HepG2 (cell line): ENCODE measurements around the gene FGF18. TPM values are rescaled to one million over a fixed set of nuclear protein-coding genes. Genes with fewer than 3 reads are reported as not detected.

Experiments
- AKAP8 ChIP-seq: sonication (generic); formaldehyde crosslinking; IDR thresholded peaks from 2 replicates; pipeline ENCODE4 v1.5.1; 2020; ENCODE audit warnings: mild to moderate bottlenecking, missing genetic modification reagents
- CHCHD3 ChIP-seq: sonication (generic); formaldehyde crosslinking; IDR thresholded peaks from 2 replicates; pipeline ENCODE4 v1.8.0; 2022; ENCODE audit warnings: mild to moderate bottlenecking, missing genetic modification reagents, moderate library complexity
- CHD2 ChIP-seq: IDR thresholded peaks from 2 replicates; pipeline ENCODE4 v1.6.1; 2011; ENCODE audit warnings: low read depth, low read length, improper control_type of control experiment
- FOSL2 ChIP-seq: sonication (generic); formaldehyde crosslinking; IDR thresholded peaks from 2 replicates; pipeline ENCODE4 v1.4.0; 2020; ENCODE audit warnings: missing genetic modification reagents
- NONO ChIP-seq, 2 experiments: fragments of 450-650 bp in 1 of 2; sonication (generic) in 1 of 2; formaldehyde crosslinking in 1 of 2; IDR thresholded peaks in 1 of 2; conservative IDR thresholded peaks in 1 of 2; 2 replicates each; pipeline versions ENCODE4 v1.6.1 to v1.8.0; 2017 to 2022; ENCODE audit warnings: mild to moderate bottlenecking in 1 of 2, missing genetic modification reagents in 1 of 2, moderate library complexity in 1 of 2
- SP1 ChIP-seq, 2 experiments: fragments of 450-650 bp in 1 of 2; sonication (generic) in 1 of 2; formaldehyde crosslinking in 1 of 2; IDR thresholded peaks; 2 replicates each; pipeline versions ENCODE4 v1.4.0 to v1.6.1; 2016 to 2020; ENCODE audit warnings: missing genetic modification reagents in 1 of 2
- TAF1 ChIP-seq: sonication (generic); formaldehyde crosslinking; IDR thresholded peaks from 2 replicates; pipeline ENCODE4 v1.4.0; 2020; ENCODE audit warnings: missing genetic modification reagents
- TBX2 ChIP-seq: sonication (generic); formaldehyde crosslinking; IDR thresholded peaks from 2 replicates; pipeline ENCODE4 v1.5.0; 2020; ENCODE audit warnings: missing genetic modification reagents, mild to moderate bottlenecking, borderline replicate concordance
- ZKSCAN5 ChIP-seq: sonication (generic); formaldehyde crosslinking; IDR thresholded peaks from 2 replicates; pipeline ENCODE4 v1.5.1; 2020; ENCODE audit warnings: mild to moderate bottlenecking, missing genetic modification reagents
- ZNF354B ChIP-seq: sonication (generic); formaldehyde crosslinking; IDR thresholded peaks from 2 replicates; pipeline ENCODE4 v1.8.0; 2022; ENCODE audit warnings: mild to moderate bottlenecking, missing genetic modification reagents
- ZNF546 ChIP-seq: sonication (generic); formaldehyde crosslinking; conservative IDR thresholded peaks from 2 replicates; pipeline ENCODE4 v1.8.1; 2023; ENCODE audit warnings: mild to moderate bottlenecking, missing genetic modification reagents
- ZNF605 ChIP-seq: sonication (generic); formaldehyde crosslinking; IDR thresholded peaks from 2 replicates; pipeline ENCODE4 v1.8.0; 2022; ENCODE audit warnings: mild to moderate bottlenecking, missing genetic modification reagents
- ZNF776 ChIP-seq: sonication (generic); formaldehyde crosslinking; IDR thresholded peaks from 2 replicates; pipeline ENCODE4 v1.4.0; 2020; ENCODE audit warnings: mild to moderate bottlenecking, missing genetic modification reagents
- ZNF850 ChIP-seq: sonication (generic); formaldehyde crosslinking; conservative IDR thresholded peaks from 2 replicates; pipeline ENCODE4 v1.9.0; 2021; ENCODE audit warnings: mild to moderate bottlenecking, missing genetic modification reagents
- polyA plus RNA-seq, 8 experiments: library from polyadenylated mRNA; depleted of rRNA in 3 of 8; stranded (reverse) in 7 of 8; unstranded in 1 of 8; fragments of >200 nt; fragmentation: Illumina TruSeq in 4 of 8; extraction: Trizol in 4 of 8; gene quantifications; 2 replicates each; pipeline versions ENCODE4 v1.2.1 to v1.2.3, GENCODE V29; 2011 to 2016; ENCODE audit warnings: low read depth in 4 of 8, missing spikeins in 1 of 8, mixed read lengths in 1 of 8; ENCODE audit not compliant: insufficient read depth in 1 of 8
- total RNA-seq, 5 experiments: library from RNA; depleted of rRNA; stranded (reverse); fragments of >200 nt; fragmentation: Illumina TruSeq; extraction: Trizol; gene quantifications; 2 replicates each; pipeline ENCODE4 v1.2.3, GENCODE V29; 2016; ENCODE audit warnings: low read depth in 1 of 5
- TF ChIP-seq, protein P1 (sequence below): IDR thresholded peaks from 2 replicates; pipeline ENCODE4 v1.6.1; 2016
- TF ChIP-seq, protein P2 (sequence below): sonication (generic); formaldehyde crosslinking; IDR thresholded peaks from 2 replicates; pipeline ENCODE4 v1.4.0; 2020; ENCODE audit warnings: missing genetic modification reagents
- TF ChIP-seq, protein P3 (sequence below): sonication (generic); formaldehyde crosslinking; IDR thresholded peaks from 2 replicates; pipeline ENCODE4 v1.4.0; 2020; ENCODE audit warnings: missing genetic modification reagents
- TF ChIP-seq, protein P4 (sequence below): sonication (generic); formaldehyde crosslinking; IDR thresholded peaks from 2 replicates; pipeline ENCODE4 v1.9.0; 2022; ENCODE audit warnings: missing genetic modification reagents, mild to moderate bottlenecking, borderline replicate concordance

FGF18 gene
- total and polyA plus RNA-seq, 2 of the 13 experiments (the other 11 are each of a cell fraction or from before 2014, with no cell fraction given): not detected

DNA sequence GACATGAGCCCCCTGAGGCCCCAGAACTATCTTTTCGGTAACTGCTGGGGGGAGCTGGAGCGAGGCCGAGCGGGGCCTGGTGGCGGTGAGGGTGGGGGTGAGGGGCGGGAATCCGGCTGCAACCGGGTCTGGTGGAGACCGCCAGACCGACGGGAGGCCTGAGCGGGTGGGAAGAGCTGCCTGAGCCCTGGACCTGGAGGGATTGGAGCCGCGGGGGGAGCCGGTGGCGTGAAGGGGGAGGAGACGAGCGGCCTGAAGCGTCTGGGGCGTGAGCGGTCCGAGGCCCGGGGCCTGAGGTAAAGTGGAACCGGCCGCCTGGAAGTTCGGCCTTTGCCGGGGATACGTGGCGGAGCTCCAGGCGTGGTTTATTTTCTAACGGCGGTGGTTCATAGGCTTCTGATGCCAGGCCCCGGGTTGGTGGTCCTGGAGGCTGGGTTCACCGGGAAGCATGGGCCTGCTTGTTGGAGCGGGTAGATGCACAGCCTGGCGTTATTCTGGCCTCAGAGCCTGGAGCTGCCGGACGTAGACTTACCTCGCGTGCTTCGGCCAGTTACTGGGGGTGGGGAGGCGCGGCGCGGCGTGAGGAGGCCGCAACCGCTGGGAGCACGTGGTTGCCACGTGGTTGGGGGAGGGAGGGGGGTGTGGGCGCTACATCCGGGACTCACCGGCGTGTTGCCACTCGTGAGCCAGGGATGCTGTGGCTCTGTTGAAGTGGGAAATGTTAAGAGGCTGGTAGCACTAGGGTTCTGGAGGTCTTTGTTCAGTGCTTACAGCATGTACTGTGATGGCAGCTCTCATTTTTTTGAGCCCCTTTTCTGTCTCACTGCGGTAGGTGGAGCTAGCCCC lies 31.3 kb upstream of the FGF18 start (continued):
- TF ChIP-seq ZNF850 (peak; percentile 79; the same call in 1 of the 2 replicates), CHCHD3 (CRISPR knock-in tag) (peak; percentile 72; the same call in 1 of the 2 replicates), CHD2 (peak; percentile 61; the same call in 1 of the 2 replicates), ZNF605 (0 out of 2 replicates have a peak, but pooled peaks have one; percentile 28), FOSL2 (CRISPR knock-in tag) (peak; percentile 40; the same call in 1 of the 2 replicates), SP1 (IDR thresholded peaks at IDR 0.05) (no peak), SP1 (CRISPR knock-in tag; IDR thresholded peaks at IDR 0.05) (0 out of 2 replicates have a peak, but pooled peaks have one; percentile 26), TBX2 (CRISPR knock-in tag) (no peak; the same call in 1 of the 2 replicates), ZKSCAN5 (CRISPR knock-in tag) (0 out of 2 replicates have a peak, but pooled peaks have one; percentile 42), AKAP8 (peak; percentile 77; the same call in 1 of the 2 replicates), ZNF776 (CRISPR knock-in tag) (peak; percentile 47; the same call in 1 of the 2 replicates), TAF1 (CRISPR knock-in tag) (peak; percentile 44; the same call in 1 of the 2 replicates), NONO (IDR thresholded peaks at IDR 0.05) (no peak), NONO (CRISPR knock-in tag; conservative IDR thresholded peaks at IDR 0.05) (peak; percentile 57; the same call in 1 of the 2 replicates), ZNF546 (CRISPR knock-in tag) (peak; percentile 63), ZNF354B (CRISPR knock-in tag) (peak; percentile 94)
- TF ChIP-seq, protein P1, sequence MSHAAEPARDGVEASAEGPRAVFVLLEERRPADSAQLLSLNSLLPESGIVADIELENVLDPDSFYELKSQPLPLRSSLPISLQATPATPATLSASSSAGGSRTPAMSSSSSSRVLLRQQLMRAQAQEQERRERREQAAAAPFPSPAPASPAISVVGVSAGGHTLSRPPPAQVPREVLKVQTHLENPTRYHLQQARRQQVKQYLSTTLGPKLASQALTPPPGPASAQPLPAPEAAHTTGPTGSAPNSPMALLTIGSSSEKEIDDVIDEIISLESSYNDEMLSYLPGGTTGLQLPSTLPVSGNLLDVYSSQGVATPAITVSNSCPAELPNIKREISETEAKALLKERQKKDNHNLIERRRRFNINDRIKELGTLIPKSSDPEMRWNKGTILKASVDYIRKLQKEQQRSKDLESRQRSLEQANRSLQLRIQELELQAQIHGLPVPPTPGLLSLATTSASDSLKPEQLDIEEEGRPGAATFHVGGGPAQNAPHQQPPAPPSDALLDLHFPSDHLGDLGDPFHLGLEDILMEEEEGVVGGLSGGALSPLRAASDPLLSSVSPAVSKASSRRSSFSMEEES (CRISPR knock-in tag): peak; percentile 91
- TF ChIP-seq, protein P2, sequence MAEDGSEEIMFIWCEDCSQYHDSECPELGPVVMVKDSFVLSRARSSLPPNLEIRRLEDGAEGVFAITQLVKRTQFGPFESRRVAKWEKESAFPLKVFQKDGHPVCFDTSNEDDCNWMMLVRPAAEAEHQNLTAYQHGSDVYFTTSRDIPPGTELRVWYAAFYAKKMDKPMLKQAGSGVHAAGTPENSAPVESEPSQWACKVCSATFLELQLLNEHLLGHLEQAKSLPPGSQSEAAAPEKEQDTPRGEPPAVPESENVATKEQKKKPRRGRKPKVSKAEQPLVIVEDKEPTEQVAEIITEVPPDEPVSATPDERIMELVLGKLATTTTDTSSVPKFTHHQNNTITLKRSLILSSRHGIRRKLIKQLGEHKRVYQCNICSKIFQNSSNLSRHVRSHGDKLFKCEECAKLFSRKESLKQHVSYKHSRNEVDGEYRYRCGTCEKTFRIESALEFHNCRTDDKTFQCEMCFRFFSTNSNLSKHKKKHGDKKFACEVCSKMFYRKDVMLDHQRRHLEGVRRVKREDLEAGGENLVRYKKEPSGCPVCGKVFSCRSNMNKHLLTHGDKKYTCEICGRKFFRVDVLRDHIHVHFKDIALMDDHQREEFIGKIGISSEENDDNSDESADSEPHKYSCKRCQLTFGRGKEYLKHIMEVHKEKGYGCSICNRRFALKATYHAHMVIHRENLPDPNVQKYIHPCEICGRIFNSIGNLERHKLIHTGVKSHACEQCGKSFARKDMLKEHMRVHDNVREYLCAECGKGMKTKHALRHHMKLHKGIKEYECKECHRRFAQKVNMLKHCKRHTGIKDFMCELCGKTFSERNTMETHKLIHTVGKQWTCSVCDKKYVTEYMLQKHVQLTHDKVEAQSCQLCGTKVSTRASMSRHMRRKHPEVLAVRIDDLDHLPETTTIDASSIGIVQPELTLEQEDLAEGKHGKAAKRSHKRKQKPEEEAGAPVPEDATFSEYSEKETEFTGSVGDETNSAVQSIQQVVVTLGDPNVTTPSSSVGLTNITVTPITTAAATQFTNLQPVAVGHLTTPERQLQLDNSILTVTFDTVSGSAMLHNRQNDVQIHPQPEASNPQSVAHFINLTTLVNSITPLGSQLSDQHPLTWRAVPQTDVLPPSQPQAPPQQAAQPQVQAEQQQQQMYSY (CRISPR knock-in tag): 0 out of 2 replicates have a peak, but pooled peaks have one; percentile 33
- TF ChIP-seq, protein P3, sequence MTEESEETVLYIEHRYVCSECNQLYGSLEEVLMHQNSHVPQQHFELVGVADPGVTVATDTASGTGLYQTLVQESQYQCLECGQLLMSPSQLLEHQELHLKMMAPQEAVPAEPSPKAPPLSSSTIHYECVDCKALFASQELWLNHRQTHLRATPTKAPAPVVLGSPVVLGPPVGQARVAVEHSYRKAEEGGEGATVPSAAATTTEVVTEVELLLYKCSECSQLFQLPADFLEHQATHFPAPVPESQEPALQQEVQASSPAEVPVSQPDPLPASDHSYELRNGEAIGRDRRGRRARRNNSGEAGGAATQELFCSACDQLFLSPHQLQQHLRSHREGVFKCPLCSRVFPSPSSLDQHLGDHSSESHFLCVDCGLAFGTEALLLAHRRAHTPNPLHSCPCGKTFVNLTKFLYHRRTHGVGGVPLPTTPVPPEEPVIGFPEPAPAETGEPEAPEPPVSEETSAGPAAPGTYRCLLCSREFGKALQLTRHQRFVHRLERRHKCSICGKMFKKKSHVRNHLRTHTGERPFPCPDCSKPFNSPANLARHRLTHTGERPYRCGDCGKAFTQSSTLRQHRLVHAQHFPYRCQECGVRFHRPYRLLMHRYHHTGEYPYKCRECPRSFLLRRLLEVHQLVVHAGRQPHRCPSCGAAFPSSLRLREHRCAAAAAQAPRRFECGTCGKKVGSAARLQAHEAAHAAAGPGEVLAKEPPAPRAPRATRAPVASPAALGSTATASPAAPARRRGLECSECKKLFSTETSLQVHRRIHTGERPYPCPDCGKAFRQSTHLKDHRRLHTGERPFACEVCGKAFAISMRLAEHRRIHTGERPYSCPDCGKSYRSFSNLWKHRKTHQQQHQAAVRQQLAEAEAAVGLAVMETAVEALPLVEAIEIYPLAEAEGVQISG (CRISPR knock-in tag): peak; percentile 75
- TF ChIP-seq, protein P4, sequence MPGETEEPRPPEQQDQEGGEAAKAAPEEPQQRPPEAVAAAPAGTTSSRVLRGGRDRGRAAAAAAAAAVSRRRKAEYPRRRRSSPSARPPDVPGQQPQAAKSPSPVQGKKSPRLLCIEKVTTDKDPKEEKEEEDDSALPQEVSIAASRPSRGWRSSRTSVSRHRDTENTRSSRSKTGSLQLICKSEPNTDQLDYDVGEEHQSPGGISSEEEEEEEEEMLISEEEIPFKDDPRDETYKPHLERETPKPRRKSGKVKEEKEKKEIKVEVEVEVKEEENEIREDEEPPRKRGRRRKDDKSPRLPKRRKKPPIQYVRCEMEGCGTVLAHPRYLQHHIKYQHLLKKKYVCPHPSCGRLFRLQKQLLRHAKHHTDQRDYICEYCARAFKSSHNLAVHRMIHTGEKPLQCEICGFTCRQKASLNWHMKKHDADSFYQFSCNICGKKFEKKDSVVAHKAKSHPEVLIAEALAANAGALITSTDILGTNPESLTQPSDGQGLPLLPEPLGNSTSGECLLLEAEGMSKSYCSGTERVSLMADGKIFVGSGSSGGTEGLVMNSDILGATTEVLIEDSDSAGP: no peak; the same call in 1 of the 2 replicates
